ENCODE results near the gene NDST1. TPM values are rescaled to one million over a fixed set of nuclear protein-coding genes. Genes with fewer than 3 reads are reported as not detected.

The NDST1 gene
- total RNA-seq, 6 experiments from 2014 or later: 38.1 to 97.5 (median 76.0) TPM

GRCh38 chr5:150562832-150563231 lies 54.9 kb downstream of the NDST1 start:
- Histone ChIP-seq H3K9me3 (no peaks in the 10 kb centered on the region), H3K4me1 (peaks cover 0 to 13% (median 0%) of the 10 kb centered on the region in 4 donors), H3K27me3 (no peaks in the 10 kb centered on the region), H3K36me3 (no peaks in the 10 kb centered on the region), H3K4me3 (no peak overlapping the region), H3K27ac (no peak overlapping the region)
- no peak for TF ChIP-seq POLR2A (IDR thresholded peaks at IDR 0.05)
- peak; percentile 59 to 76 (median 70) for TF ChIP-seq CTCF (IDR thresholded peaks at IDR 0.05)
- no peak for DNase-seq
- intact Hi-C loops (cut with DNase I): loop anchor here (5.0 kb wide), 2 partner anchors 89 to 94 kb away; no protein-coding TSS in a partner anchor
- ATAC-seq: peak in 3 of 4 donors; percentile 11 to 41 (median 24)
- WGBS (ENCODE audit: insufficient coverage, low coverage, low lambda C conversion rate, missing lambda C conversion rate): 35% methylated on average over 2 of the region's 2 CpGs

GRCh38 chr5:150565868-150566267 lies 57.9 kb downstream of the NDST1 start:
- TF ChIP-seq CTCF (IDR thresholded peaks at IDR 0.05) (no peak), POLR2A (IDR thresholded peaks at IDR 0.05) (no peak)
- H3K4me3 ChIP-seq: no peak overlapping the region
- DNase-seq: no peak
- H3K4me1 ChIP-seq: peaks cover 0 to 5% (median 0%) of the 10 kb centered on the region in 4 donors
- H3K27ac ChIP-seq: no peak overlapping the region
- H3K27me3 ChIP-seq: no peaks in the 10 kb centered on the region
- WGBS (ENCODE audit: insufficient coverage, low coverage, low lambda C conversion rate, missing lambda C conversion rate): 100% methylated on average over 1 of the region's 1 CpG
- ATAC-seq: no peak
- intact Hi-C loops (cut with DNase I): no loop called here
- H3K9me3 ChIP-seq: no peaks in the 10 kb centered on the region
- H3K36me3 ChIP-seq: no peaks in the 10 kb centered on the region

DNA sequence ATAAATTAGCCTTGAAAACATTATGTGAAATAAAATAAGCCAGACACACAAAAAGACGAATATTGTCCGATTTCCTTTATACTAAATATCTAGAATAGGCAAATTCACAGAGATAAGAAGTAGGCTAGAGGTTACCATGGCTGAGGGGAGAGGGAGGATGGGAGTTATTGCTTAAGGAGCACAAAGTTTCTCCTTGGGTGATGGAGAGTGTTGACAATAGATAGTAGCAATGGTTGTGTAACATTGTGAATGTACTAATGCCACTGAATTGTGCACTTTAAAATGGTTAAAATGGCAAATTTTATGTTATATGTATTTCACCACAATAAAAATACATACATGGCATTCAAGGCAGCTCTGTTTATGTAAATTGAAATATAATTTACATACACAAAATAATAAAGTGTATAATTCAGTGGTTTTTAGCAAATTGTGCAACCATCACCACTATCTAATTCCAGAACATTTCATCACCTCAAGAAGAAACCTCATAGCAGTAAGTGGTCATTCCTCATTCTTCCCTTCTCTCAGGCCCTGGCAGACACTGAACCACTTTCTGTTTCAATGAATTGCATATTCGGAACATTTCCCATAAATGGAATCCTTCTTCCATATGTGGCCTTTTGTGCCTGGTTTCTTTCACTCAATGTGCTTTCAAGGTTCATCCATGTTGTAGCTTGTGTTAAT lies 59.2 kb downstream of the NDST1 start:
- intact Hi-C loops (cut with DNase I): no loop called here
- H3K27ac ChIP-seq: no peak overlapping the region
- H3K9me3 ChIP-seq: no peaks in the 10 kb centered on the region
- WGBS (ENCODE audit: insufficient coverage, low coverage, low lambda C conversion rate, missing lambda C conversion rate): 53% methylated on average over 3 of the region's 3 CpGs
- H3K4me1 ChIP-seq: peaks cover 0 to 5% (median 0%) of the 10 kb centered on the region in 4 donors
- no peak for ATAC-seq
- no peak for DNase-seq
- TF ChIP-seq CTCF (IDR thresholded peaks at IDR 0.05) (no peak), POLR2A (IDR thresholded peaks at IDR 0.05) (no peak)
- no peaks in the 10 kb centered on the region for H3K36me3 ChIP-seq
- H3K27me3 ChIP-seq: no peaks in the 10 kb centered on the region
- no peak overlapping the region for H3K4me3 ChIP-seq

GRCh38 chr5:150568663-150569062 lies 60.7 kb downstream of the NDST1 start:
- no peak for TF ChIP-seq CTCF (IDR thresholded peaks at IDR 0.05)
- no peak for TF ChIP-seq POLR2A (IDR thresholded peaks at IDR 0.05)
- no peak for ATAC-seq
- Histone ChIP-seq H3K4me3 (no peak overlapping the region), H3K27me3 (no peaks in the 10 kb centered on the region), H3K4me1 (peaks cover 0 to 5% (median 0%) of the 10 kb centered on the region in 4 donors), H3K27ac (no peak overlapping the region), H3K9me3 (no peaks in the 10 kb centered on the region), H3K36me3 (no peaks in the 10 kb centered on the region)
- DNase-seq: no peak
- intact Hi-C loops (cut with DNase I): no loop called here
